ENCODE measurements around the gene PERCC1.

The PERCC1 gene

DNA sequence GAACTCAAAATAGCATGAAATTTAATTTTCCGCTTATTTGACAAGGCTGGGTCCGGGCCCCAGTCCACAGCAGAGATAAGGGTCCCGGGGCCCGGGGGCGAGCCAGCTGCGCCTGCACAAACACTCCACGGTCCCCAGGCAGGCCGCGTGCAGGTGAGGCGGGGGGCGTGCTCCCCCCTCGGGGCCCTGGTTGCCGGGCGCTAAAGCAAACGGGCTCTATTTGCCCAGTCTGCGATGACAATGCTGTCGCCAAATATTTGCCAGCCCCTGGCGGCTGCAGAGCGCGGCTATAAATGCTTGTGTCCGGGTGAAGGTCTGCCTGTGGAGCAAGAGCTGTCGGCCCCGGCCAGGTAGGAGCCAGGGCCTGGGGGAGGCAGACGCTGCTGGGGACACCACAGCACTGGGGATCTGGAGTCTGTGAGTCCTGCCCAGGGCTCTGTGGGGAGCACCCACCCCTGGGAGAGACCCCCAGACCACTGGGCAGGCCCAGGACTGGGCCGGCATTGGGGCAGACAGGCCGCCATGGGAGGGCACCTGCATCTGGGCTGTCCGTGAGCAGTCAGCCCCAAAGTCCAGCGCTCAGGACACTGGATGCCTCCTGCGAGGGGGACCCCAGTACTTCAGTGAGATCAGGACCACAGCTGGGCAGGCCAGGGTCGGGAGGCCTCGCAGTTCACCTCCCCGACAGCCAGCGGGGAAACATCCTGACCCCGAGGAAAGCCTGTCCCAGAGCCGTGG is at the start of gene PERCC1:
Gene PERCC1 (plus strand): TSS at position 320 of the 738 bp plus-strand sequence. CDS start 1,516 bp downstream, outside the sequence.
- DNase-seq: no peak

DNA sequence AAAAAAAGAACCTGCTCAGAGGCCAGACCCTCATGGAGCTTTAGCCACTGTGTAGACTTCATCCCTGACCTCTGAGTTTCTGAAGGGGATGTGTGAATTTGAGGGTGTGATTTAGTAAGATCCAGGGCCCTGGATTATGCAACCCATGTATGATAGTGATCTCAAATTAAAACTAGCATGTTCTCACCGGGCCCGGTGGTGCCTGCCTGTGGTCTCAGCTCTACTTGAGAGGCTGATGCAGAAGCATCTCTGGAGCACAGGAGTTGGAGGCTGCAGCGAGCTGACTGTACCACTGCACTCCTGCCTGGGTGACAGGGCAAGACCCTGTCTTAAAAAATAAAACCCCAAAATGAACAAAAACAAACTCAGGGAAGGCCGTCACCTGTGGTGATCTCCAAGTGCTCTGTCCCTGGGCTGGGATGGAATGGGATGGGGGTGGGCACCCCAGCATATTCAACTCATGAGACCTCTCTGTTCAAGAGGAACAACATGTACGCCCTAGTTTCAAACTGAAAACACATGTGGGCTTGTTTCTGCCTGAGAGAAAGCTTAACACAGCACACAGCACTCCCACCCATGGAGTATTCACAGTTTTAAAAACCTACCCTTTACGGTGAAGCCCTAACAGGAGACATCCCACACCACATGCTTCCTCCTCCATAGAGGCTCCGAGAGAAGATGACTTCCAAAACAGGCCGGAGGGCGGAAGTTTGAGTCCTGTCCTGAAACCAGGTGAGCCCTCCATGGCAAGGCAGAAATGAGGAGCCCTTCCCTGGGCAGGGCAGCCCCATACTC is 49.1 kb upstream of the PERCC1 start:
- DNase-seq: no peak

DNA sequence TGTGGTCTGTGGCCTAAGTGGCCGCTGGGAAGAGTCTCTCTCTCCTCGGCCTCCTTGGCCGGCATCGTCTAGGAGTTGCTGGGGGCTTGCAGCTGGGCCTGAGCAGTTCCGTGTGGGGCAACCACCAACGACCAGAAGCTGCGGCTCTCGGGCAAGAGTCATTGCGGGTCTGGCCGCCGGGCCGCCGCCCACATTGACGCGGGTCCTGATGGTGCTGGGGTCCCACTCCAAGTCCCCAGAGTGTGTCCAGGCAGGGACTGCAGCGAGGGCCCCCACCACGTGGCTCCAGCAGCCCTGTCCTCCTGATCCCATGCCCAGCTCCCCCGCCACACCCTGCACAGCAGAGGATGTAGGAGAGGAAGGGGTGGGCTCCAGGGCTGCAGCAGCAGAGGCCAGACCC is 47.3 kb upstream of the PERCC1 start:
- DNase-seq: no peak

DNA sequence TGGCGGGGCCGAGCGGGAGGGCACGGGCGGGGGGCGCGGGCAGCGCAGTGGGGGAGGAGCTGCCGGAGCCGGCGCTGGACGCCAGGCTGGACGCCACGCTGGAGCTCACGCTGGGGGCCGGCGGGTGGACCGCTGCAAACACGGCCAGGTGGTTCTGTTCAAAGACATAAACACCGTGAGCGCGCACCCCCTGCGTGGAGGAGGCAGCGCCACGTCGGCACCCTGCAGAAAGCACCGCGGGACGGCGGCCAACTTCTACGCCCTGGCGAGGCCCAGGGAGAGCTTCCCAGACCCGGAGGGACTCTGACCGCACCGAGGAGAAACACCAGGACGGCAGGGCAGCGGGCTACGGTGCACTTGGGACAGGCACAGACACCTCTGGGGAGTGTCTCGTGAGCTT is 45.6 kb upstream of the PERCC1 start:
- no peak for DNase-seq

DNA sequence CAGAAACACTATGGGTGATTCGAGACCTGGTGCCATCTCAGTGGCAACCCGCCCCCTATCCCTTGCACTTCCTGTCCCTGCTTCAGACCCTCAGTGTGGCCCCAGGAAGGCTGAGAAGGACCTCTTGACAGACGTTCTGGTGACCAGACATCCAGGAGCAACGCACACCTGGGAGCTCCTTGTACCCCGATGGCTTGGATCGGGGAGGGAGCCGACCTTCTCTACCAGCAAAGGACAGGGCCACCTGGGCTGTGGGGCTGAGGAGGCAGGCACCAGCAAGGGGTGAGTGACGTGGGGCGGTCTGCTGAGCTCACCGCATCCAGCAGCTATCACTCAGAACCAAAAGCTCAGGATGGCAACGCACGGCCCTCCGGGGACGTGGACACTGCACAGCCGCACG is 43.5 kb upstream of the PERCC1 start:
- no peak for DNase-seq

DNA sequence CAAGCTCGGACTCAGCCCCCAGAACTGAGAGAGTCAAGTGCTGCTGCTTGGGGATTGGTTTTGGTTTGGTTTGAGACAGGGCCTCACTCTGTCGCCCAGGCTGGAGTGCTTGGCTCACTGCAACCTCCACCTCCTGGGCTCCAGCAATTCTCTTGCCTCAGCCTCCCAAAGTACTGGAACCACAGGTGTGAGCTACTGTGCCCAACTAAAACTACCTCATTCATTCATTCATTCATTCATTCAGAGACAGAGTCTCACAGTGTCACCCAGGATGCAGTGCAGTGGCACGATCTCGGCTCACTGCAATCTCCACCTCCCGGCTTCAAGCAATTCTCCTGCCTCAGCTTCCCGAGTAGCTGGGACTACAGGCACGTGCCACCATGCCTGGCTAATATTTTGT is 41.1 kb upstream of the PERCC1 start:
- DNase-seq: no peak

DNA sequence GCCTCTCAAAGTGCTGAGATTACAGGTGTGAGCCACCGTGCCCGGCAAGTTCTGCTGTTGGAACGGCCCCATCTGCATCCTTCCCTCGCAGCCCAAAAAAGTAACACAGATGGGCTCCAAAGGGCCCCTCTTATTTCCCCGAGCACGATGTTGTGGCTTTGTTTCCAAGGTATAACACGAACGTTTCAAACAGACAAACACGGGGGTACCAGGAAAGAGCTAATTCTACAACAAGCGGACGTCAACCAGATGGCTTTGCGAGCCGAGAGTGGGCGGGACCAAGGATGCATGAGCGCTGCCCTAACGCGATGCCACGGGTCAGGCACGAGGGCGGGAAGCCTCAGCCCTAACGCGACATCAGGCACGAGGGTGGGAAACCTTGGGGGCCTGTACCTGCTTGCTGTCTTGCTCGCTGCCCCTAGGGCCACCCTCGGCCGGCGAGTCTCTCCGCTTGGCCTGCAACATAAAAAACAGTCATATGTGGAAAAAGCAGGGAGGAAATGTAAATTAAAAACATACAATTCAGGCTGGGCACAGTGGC is 40.6 kb upstream of the PERCC1 start:
- no peak for DNase-seq

DNA sequence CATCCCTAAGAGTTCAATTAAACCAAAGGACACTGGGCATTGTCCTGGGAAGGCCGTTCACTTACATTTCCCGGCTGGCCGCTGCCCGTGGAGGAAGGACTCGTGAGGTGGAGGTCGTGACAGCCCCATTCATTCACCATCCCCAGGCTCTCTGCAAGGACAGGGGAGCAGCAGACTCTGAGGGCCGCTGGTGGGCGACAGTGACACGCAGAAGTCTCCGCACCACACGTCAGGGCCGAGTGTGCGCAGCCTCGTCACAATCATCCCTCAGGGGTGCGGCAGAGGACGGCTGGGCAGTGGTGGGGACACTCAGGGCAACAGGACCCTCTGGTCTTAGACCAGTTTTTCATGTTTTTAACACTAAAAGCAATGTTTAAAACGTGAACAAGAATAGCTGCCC is 38.1 kb upstream of the PERCC1 start:
- no peak for DNase-seq

DNA sequence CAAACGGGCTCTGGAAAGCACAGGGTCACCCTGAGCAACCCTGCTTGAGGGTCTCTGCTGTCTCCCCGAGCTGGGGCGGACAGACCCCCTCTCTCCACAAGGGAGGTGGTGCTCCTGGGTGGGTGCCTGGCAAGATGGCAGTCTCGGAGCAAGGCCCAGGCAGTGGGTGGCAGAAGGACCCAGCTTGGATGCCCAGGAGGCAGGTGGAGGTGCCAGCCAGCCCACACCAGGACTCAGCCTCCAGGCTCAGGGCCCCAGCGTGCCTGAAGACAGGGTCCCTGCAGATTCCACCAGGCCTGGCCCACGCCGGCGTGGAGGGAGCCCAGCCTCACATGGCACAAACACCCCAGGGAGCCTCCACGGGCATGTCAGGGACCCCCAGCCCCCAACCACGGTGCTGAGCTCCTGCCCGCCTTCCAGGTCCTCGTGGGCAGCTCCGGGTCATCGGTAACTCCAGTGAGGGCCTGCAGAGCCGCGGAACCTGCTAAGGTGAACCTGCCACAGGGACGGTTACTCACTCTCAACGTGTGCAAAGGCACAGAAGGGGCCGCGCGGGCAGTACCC is 37.2 kb upstream of the PERCC1 start:
- DNase-seq: no peak

DNA sequence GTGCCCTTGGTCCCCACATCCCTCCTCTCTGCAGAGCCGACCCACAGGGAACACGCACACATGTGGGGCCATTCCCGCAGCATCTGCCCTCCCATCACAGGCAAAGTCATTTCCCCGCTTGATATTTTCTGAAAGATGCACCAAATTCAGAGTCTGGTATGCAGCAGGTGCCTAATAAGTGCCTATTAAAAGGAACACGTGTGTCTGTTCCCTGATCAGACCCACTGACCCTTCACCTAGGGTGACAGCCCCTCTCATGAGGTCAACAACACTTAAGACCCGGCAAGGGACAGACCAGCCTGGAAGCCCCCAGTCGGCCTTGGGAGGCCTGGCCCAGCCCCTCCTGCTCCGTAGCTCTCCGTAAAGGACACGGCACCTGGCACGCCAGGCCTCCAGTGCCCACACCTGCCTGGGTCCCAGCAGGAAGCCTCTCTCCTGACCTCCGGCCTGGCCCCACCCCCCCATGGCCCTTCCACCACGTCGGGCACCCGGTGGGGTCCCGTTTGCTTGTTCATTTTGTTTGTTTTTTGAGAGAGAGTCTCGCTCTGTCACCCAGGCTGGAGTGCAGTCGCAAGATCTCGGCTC is 36.4 kb upstream of the PERCC1 start:
- DNase-seq: no peak

DNA sequence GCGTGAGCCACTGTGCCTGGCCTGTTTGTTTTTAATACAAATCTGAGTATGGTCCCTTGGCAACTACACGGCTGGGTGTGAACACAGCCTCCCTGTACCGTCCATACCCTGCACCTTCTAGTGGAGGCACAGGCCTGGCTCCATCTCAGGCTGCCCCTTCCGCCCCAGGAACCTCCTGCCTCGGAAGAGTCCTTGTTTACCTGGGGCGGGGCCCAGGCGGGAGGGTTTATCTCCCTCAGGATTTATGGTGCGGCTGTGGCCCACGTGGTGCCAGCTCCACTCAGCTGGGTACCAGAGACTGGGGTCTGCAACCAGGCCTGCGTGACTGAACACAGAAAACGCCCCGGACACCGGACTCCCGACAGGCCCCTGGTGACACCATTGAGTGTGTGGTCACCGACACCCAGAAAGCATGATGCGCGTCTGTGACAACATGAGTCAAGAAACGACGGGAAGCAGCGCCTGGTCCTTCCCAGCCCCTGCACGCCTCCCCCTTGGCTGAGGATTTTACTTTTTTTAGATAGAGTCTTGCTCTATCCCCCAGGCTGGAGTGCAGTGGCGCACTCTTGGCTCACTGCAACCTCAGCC is 35.3 kb upstream of the PERCC1 start:
- DNase-seq: no peak

DNA sequence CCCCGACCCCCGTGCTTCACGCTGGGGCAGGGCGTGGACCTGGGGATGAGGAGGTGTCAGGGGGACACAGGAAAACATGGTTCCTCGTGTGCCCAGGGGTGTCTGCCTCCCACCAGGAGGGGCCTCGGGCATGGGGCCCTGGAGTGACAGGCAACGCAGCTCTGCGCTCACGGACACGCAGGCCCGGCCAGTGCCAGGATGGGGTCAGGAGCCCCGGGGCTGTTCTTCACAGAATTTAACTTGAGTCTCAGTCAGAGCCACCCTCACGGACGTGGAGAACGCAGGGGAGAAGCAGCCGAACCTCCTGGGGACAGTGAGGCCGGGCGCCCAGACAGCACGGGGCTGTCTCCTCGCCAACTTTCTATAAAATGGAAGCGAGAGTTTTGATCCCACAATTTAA is 33.1 kb upstream of the PERCC1 start:
- DNase-seq: no peak

DNA sequence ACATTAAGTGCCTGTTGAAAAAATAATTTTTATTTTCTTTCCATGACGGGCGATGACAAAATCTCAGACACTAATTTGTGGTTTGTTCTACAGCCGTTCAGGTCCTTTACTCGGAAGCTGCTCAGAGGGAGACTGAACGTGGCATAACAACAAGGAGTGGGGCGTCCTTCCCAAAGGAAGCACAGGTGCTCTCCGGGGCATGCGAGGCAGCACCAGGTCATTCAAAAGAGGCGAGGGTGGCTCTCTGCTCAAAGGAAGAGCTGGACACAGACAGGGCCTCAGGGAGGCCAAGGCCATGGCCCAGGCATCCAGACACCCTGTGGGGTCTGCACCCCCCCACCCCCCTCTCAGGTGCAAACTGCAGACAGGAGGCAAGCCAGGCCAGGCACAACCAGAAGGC is 32.5 kb upstream of the PERCC1 start:
- no peak for DNase-seq

DNA sequence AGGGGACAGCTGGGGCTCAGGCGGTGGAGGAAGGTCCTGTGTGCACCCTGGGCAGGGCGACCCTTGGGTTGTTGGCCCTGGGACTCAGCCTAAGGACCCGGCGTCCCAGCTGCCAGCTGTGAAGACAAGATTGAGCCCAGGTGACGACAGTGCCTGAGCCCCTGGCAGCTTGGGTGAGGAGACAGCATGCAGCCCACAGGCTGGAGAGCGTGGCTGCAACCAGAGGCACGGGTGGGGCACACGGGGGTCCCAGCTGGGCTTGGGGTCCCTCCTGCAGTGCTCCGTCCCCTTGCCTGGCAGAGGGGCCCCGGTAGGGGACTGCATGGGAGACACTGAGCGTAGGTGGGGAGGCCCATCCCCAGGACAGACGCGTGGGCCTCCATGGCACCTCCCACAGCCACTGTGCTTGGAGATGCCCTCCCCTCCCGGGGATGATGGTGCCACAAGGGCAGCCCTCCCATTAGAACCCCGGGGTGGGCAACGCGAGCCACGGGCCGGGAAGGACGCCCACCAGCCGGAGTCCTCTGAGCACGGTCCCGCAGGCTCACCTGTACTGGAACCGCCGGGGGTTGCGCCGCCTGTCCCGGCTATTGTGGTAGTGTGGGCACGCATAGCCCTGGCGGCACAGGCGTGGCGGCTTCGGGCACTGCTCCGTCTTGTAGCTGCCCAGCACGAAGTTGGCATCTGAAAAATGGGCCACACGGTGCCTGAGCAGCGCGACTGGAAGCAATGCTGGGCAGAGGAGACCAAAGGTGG is 31.9 kb upstream of the PERCC1 start:
- DNase-seq: no peak

DNA sequence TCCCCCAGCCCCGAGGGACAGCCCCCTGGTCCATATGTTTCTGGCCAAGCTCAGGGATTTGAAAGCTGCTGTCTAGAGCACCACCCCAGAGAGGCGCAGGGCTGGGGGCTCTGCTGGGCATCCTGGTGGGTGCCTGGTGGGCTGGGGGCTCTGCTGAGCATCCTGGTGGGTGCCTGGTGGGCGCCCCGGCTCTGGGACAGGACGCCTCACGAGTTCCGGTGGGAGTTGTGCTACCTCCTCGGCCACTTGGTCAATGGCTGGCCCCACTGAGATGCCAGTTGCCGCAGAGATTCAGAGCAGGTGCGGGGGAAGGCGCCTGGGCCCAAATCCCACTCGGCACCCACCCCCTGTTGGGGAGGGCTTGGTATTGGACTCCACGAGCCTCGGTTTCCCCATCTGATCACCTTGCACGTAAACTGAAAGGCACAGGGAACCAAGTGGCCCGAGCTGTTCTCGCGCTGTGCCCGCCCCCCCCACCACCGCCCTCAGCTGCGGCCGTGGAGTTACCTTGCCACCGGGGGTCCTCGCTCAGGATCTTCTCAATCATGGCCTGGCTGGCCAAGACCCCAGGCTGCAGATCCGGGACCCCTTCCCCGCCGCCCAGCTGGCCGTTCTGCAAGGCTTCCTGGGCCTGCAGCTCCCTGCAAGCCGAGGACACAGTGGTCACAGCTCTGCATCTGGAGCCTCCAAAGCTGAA is 29.7 kb upstream of the PERCC1 start:
- DNase-seq: no peak

DNA sequence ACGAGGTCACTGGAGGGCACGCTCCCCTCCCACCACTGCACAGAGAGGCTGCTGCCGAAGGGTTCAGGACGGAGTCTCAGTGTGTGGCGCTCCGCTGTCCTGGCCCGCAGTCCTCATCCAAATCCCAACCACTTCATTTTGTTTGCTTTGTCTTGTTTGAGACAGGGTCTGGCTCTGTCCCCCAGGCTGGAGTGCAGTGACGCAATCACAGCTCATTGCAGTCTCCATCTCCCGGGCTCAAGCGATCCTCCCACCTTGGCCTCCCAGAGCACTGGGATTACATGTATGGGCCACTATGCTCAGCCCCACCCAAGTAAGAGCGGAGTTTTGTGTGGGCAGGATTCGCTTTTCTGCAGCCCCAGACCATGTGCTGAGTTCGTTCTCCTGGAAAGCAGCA is 29.1 kb upstream of the PERCC1 start:
- DNase-seq: no peak

DNA sequence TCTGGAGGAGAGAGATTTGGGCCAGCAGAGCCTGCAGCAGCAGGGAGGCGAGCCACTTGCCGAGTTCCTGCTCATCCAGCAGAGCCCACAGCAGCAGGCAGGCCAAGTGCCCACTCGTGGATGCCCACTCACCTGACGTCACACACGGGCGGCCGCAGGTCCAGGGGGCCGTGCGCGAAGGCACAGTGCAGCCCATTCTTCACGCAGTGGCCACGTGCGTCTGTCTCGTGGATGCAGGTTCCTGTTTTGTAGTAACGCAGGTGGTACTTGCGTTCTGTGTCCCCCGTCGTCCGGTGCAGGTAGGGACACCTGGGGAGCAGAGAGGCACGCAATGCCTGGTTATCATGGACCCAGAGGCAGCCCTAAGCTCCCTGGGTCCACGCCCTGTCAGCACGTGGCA is 27.8 kb upstream of the PERCC1 start:
- no peak for DNase-seq

DNA sequence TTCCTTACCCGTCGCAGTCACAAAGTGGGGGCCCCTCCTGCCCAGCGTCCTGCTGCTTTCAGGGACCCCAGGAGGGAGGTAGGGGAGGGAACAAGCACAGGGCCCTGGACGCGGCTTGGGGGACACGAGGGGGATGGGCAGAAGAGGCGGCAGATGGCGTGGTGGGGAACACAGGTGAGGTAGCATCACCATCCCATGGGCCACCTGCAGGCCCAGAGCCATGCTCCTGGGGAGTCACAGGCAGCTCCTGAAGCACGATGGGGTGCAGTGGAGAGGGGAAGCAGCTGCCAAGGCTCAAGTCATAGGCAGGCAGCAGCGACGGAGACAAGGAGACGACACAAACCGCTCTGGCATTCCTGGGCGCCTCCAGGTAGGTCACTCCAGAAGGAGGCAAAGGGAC is 27.1 kb upstream of the PERCC1 start:
- DNase-seq: no peak

DNA sequence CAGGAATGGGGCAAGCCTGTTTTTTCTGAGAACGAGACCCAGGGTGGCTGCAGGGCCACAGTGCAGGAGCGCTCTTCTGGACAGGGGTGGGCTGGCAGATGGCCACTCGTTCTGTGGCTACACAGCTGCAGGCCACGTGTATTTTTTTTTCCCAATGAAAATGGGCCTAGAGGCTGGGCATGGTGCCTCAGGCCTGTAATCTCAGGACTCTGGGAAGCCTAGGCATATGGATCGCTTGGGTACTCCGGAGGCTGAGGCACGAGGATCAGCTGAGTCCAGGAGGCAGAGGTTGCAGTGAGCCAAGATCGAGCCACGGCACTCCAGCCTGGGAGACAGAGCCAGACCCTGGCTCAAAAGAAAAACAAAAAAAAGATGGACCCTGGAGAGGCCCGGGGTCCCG is 23.1 kb upstream of the PERCC1 start:
- no peak for DNase-seq

DNA sequence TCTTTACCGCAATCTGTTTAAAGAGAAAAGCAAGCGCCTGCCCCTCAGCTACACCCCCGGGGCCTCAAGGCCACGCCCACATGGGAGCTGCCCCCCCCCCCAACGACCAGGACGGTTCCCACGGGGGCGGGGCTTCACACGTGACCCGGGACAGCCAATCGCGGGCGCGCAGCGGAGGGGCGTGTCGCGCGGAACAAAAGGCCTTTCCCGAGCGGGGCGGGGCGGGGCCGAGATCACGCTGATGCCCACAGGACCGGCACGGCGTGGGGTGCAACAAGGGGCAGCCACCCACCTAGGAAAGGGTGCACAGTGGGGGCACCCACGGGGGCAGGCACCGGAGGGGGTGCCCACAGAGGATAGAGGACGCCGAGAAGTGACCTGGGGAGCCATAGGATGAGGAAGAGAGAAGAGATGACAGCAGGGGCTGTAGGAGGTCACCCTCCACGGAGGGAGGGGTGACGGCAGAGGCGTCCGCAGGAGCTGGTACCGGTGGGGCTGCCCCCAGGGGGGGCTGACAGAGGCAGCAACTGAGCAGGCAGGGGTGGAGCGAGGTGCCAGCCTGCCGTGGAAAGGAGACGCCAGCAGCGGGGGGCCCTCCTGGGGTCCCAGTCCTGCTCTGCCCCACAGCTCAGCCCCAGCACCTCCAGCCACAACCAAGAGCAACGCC is 22.6 kb upstream of the PERCC1 start:
- DNase-seq: peak; percentile 99

DNA sequence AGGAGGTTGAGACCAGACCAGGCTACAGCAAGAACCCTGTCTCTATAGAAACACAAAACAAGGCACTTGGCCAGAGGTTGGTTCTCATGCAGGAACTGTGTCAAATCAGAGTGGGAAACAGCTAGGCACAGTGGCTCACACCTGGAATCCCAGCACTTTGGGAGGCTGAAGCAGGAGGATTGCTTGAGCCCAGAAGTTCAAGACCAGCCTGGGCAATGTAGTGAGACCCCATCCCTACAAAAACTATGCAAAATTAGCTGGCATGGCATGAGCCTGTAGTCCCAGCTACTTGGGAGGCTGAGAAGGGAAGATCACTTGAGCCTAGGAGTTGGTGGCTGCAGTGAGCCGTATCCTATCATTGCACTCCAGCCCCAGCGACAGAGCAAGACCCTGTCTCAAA is 18.0 kb upstream of the PERCC1 start:
- DNase-seq: no peak
